ENCODE data around the gene TTI1. TPM values are rescaled to one million over a fixed set of nuclear protein-coding genes. Genes with fewer than 3 reads are reported as not detected.
A peak's percentile ranks its signal among the peaks of the same experiment; 100 is the strongest.

The TTI1 gene
- total RNA-seq, 1 donor from 2014 or later, result 52.1 TPM

DNA sequence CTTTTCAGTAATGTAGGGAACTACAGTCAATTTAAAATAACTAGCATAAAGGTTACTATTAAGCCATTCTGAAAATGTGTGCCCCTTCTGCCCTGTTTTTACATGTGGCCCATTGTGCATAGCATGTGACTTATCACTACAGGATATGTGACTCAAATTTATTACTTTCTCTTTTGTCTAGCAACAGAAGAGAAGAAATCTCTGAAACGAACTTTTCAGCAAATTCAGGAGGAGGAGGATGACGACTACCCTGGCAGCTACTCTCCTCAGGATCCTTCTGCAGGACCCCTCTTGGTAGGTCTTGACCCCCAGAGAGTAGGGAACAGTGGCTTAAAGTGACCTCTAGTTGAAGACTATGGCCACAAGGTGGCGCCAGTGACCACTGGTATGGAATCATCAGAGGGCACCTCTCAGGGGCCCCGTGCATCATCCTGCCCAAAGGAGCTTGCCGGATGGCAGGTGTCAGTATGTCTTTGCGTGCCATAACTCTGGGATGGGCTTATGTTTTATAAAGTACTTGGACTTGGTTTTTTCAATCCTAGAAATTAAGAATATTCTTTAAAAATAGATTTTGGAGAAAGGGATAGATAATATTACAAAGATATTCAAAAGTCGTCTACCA lies 24.2 kb upstream of the TTI1 start:
- Histone ChIP-seq H4K20me1 (ENCODE audit: low read depth) (peaks cover 32% of the 10 kb centered on the region), H3K4me2 (no peak overlapping the region), H3K27ac (no peak overlapping the region), H3K27me3 (no peaks in the 10 kb centered on the region), H3F3A (ENCODE audit: low read depth) (peaks cover 25% of the 10 kb centered on the region), H3K9ac (no peak overlapping the region), H3K79me2 (ENCODE audit: low read depth) (peaks cover 34% of the 10 kb centered on the region), H3K4me3 (no peak overlapping the region), H3K9me3 (ENCODE audit: low read depth) (no peaks in the 10 kb centered on the region), H3K4me1 (peaks cover 6% of the 10 kb centered on the region), H2AFZ (replicated peaks) (no peak overlapping the region), H3K36me3 (peaks cover 19% of the 10 kb centered on the region)
- Mint-ChIP-seq H3K27me3 (ENCODE audit: insufficient read depth, low read depth) (no peaks in the 10 kb centered on the region), H3K9me3 (no peaks in the 10 kb centered on the region), H3K4me1 (peaks cover 5% of the 10 kb centered on the region), H3K27ac (no peak overlapping the region), H3K4me3 (no peak overlapping the region), H3K36me3 (peaks cover 15% of the 10 kb centered on the region)
- TF ChIP-seq, protein P1, sequence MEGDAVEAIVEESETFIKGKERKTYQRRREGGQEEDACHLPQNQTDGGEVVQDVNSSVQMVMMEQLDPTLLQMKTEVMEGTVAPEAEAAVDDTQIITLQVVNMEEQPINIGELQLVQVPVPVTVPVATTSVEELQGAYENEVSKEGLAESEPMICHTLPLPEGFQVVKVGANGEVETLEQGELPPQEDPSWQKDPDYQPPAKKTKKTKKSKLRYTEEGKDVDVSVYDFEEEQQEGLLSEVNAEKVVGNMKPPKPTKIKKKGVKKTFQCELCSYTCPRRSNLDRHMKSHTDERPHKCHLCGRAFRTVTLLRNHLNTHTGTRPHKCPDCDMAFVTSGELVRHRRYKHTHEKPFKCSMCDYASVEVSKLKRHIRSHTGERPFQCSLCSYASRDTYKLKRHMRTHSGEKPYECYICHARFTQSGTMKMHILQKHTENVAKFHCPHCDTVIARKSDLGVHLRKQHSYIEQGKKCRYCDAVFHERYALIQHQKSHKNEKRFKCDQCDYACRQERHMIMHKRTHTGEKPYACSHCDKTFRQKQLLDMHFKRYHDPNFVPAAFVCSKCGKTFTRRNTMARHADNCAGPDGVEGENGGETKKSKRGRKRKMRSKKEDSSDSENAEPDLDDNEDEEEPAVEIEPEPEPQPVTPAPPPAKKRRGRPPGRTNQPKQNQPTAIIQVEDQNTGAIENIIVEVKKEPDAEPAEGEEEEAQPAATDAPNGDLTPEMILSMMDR (IDR thresholded peaks at IDR 0.05), result peak; percentile 90
- TF ChIP-seq EZH2phosphoT487 (IDR thresholded peaks at IDR 0.05), result no peak
- peak; percentile 97 for DNase-seq (ENCODE audit: low spot score)

DNA sequence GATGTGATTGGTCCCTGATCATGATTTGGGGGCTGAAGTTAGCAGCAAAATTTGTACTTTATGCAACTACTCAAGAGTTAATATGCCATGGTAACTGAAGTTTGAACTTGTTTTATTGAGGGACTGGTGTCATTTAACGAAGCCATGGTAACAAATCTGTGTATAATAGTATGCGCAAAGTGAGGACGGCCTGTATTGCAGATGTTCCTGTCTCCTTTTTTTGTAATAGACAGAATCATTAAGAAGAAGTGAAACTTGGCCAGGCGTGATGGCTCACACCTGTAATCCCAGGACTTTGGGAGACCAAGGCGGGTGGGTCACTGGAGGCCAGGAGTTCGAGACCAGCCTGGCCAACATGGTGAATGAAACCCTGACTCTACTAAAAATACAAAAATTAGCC lies 22.6 kb upstream of the TTI1 start:
- DNase-seq (ENCODE audit: low spot score), result no peak
- Histone ChIP-seq H3K36me3 (peaks cover 19% of the 10 kb centered on the region), H3K4me1 (peaks cover 12% of the 10 kb centered on the region), H3K27ac (no peak overlapping the region), H3F3A (ENCODE audit: low read depth) (peaks cover 25% of the 10 kb centered on the region), H3K4me2 (no peak overlapping the region), H3K9me3 (ENCODE audit: low read depth) (no peaks in the 10 kb centered on the region), H3K27me3 (no peaks in the 10 kb centered on the region), H4K20me1 (ENCODE audit: low read depth) (peaks cover 43% of the 10 kb centered on the region), H3K79me2 (ENCODE audit: low read depth) (peaks cover 49% of the 10 kb centered on the region), H3K9ac (no peak overlapping the region), H3K4me3 (no peak overlapping the region), H2AFZ (replicated peaks) (no peak overlapping the region)
- TF ChIP-seq EZH2 (IDR thresholded peaks at IDR 0.05) (no peak), EZH2phosphoT487 (IDR thresholded peaks at IDR 0.05) (no peak)
- TF ChIP-seq, protein P1 (IDR thresholded peaks at IDR 0.05), result no peak
- Mint-ChIP-seq H3K4me3 (no peak overlapping the region), H3K36me3 (peaks cover 15% of the 10 kb centered on the region), H3K27ac (no peak overlapping the region), H3K27me3 (ENCODE audit: insufficient read depth, low read depth) (no peaks in the 10 kb centered on the region), H3K4me1 (peaks cover 8% of the 10 kb centered on the region), H3K9me3 (no peaks in the 10 kb centered on the region)

DNA sequence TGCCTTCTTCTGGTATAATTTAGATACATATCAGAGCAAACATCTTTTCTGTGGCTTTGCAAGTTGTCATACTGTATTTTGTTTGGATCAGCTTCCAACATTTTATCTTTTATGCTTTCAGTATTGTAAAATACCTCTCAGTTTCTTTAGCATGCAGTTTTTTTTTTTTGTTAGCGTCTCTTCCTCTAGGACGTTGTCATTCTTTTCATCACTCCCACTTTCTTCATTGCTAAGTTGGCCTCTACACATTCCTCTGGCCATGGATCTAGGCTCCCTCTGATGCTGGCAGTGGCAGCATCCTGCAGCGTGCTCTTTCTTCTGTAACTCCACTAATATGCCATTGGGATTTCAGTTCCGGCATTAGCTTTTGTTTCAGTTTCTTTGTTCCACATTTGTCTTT lies 22.0 kb upstream of the TTI1 start:
- H3K4me3 Mint-ChIP-seq, result no peak overlapping the region
- Histone ChIP-seq H3K27ac (no peak overlapping the region), H3K4me2 (no peak overlapping the region), H3K79me2 (ENCODE audit: low read depth) (peaks cover 53% of the 10 kb centered on the region), H3F3A (ENCODE audit: low read depth) (peaks cover 25% of the 10 kb centered on the region), H3K9ac (no peak overlapping the region), H3K4me1 (peaks cover 12% of the 10 kb centered on the region), H3K36me3 (peaks cover 19% of the 10 kb centered on the region), H2AFZ (replicated peaks) (no peak overlapping the region), H4K20me1 (ENCODE audit: low read depth) (peaks cover 43% of the 10 kb centered on the region), H3K27me3 (no peaks in the 10 kb centered on the region), H3K9me3 (ENCODE audit: low read depth) (no peaks in the 10 kb centered on the region), H3K4me3 (no peak overlapping the region)
- H3K9me3 Mint-ChIP-seq, result no peaks in the 10 kb centered on the region
- H3K36me3 Mint-ChIP-seq, result peaks cover 13% of the 10 kb centered on the region
- DNase-seq (ENCODE audit: low spot score), result no peak
- H3K27ac Mint-ChIP-seq, result no peak overlapping the region
- TF ChIP-seq, protein P1 (IDR thresholded peaks at IDR 0.05), result no peak
- no peak for TF ChIP-seq EZH2 (IDR thresholded peaks at IDR 0.05)
- TF ChIP-seq EZH2phosphoT487 (IDR thresholded peaks at IDR 0.05), result no peak
- peaks cover 8% of the 10 kb centered on the region for H3K4me1 Mint-ChIP-seq
- H3K27me3 Mint-ChIP-seq (ENCODE audit: insufficient read depth, low read depth), result no peaks in the 10 kb centered on the region

Data from neural progenitor cell (in vitro differentiated cells).